ENCODE measurements around the gene JADE1.

- TF ChIP-seq, protein P1, sequence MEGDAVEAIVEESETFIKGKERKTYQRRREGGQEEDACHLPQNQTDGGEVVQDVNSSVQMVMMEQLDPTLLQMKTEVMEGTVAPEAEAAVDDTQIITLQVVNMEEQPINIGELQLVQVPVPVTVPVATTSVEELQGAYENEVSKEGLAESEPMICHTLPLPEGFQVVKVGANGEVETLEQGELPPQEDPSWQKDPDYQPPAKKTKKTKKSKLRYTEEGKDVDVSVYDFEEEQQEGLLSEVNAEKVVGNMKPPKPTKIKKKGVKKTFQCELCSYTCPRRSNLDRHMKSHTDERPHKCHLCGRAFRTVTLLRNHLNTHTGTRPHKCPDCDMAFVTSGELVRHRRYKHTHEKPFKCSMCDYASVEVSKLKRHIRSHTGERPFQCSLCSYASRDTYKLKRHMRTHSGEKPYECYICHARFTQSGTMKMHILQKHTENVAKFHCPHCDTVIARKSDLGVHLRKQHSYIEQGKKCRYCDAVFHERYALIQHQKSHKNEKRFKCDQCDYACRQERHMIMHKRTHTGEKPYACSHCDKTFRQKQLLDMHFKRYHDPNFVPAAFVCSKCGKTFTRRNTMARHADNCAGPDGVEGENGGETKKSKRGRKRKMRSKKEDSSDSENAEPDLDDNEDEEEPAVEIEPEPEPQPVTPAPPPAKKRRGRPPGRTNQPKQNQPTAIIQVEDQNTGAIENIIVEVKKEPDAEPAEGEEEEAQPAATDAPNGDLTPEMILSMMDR (IDR thresholded peaks at IDR 0.05): no peak
- TF ChIP-seq POLR2AphosphoS5 (IDR thresholded peaks at IDR 0.05): no peak
Observed at GRCh38 chr4:128879971-128880370, 70.5 kb downstream of the JADE1 start.
